Activated CD8-positive, alpha-beta memory T cell treated with anti-CD3 and anti-CD28 coated beads for 1 hour (primary cell): ENCODE data around the gene FGF8.

Source experiments
- DNase-seq, 2 donors: peaks; one replicate each; pipeline ENCODE4 v3.0.0-alpha.2; 2020; ENCODE audit warnings: low read depth in 1 of 2; ENCODE audit errors: extremely low read depth in 1 of 2

The FGF8 gene

DNA sequence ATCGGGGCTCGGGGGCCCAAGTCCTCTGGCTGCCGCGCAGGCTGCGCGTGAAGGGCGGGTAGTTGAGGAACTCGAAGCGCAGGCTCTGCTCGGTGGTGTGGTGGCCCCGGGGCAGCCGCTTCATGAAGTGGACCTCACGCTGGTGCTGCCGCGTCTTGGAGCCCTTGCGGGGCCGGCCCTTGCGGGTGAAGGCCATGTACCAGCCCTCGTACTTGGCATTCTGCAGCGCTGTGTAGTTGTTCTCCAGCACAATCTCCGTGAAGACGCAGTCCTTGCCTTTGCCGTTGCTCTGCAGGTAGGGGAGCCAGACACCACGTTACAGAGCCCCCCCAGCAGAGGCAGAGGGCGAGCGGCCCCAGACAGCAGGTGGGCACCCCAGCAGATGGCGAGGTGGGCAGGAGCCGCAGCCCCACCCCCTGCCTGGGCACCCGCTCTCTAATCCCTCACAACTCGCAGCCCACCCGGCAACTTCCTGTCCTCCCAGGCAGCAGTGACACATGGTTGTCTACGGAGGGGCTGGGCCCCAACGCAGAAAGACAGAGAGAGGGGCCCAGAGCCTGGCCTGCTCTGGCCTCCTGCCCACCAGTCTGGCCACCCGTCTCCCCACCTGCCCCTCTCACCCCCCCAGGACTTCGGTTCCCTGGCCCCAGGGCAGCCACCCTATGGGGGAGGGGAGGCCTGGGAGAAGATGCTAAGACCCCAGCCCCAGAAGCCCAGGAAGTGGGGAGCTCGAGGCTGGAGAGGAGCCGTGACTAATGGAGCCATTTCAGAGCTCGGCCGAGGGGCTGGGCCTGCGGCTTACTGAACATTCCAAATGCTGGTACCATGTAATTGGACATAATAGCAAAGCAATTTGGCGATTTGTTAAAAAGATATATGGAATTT, 5.3 kb downstream of the FGF8 start:
- no peak for DNase-seq

DNA sequence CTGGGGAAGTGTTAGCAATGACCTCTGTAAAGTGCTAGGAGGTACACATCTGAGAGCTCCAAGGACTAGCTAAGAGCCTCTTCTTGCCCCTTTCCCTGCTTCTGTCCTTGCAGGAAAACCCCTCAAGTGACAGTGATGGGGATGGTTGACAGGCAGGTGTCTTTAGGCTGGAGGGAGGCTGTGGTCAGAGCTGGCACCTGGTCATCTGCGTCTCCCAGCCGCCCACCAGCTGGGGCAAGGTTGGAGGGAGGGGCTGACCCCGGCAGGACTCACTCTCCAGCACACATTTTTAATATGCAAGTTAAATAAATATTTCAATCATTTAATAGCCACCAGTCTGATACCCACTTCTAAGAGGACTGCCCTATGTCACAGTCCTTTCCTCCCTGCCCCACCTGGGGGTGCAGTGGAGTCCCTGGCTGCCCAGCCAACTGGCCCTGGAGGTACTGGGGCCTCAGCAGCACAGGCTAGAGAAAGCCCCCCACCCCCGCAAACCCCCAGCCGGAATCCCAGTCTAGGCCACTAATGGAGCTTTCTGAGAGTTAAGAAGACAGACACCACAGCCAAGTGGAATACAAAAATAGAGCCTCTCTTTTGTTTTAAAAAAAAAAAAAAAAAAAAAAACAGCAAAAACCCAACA, 6.3 kb downstream of the FGF8 start:
- no peak for DNase-seq

DNA sequence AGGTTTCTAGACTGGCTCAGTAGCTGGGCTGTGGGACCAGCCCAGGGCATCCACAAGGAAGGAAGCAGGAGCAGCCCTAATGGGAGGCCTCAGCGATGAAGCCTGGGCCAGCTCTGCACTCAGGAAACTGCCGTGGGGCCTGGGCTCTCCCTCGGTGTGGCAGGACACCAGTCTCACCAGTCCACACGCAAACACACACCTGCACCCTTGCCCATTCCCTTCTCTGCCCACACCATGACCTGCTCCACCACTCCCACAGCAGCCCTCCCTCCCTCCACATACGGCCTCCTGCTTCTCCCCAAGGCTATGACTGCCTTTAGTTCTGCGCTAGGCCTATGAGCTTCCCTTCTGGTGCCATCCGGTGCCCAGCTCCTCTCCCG, 7.1 kb downstream of the FGF8 start:
- no peak for DNase-seq

DNA sequence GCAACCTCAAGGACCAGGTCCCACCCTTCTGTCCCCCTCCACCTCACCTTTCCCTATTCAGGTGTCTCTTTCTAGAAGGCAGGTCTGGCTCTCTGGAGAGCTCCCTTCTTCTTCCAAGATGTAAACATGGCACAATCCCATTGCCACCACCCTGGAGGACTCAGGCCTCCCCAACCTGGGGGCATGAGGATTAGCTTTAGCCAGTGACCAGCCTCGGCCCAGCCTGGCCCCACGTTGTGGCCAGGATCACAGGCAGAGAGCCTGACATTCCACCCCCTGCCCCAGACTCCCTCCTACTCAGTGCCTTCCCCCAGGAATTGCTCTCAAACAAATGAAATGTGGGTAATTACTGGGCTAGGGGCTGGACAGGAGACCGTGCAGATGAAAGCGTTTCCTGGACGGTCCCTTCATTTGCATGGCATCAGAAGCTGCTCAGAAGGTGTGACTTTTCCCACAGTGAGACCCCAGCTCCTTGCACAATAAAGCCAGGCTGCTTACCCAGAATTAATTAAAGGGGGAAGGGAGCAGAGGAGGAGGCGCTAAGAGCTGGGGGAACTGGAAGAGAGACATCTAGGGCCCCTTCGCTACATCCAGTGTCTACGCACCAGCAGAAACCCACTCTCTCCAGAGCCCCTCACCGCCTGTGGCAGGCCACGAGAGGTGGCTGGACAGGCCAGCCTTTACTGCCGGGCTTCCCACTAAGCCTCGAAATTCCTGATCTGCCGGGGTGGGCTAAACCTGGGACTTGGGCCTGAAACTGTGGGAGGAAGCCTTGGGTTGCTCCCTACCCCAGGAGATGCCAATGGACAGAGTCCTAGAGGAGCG, 7.7 kb downstream of the FGF8 start:
- DNase-seq, result no peak

DNA sequence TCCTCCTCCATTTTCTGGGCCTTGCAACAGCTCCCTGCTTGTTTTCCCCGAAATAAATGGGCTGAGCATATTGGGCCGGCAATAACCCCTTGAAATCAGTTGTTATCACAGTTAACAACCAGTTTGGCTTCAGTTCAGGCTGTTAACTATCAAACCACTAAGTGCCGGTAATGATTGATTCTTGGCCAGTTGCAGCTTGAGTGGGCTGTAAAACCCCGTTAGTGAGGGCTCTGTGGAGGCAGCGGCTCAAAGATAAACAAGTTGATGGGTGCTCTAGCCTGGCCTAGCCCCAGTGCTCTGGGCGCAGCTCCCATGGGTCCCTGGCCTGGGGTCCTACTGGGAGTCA, 8.3 kb downstream of the FGF8 start:
- no peak for DNase-seq

DNA sequence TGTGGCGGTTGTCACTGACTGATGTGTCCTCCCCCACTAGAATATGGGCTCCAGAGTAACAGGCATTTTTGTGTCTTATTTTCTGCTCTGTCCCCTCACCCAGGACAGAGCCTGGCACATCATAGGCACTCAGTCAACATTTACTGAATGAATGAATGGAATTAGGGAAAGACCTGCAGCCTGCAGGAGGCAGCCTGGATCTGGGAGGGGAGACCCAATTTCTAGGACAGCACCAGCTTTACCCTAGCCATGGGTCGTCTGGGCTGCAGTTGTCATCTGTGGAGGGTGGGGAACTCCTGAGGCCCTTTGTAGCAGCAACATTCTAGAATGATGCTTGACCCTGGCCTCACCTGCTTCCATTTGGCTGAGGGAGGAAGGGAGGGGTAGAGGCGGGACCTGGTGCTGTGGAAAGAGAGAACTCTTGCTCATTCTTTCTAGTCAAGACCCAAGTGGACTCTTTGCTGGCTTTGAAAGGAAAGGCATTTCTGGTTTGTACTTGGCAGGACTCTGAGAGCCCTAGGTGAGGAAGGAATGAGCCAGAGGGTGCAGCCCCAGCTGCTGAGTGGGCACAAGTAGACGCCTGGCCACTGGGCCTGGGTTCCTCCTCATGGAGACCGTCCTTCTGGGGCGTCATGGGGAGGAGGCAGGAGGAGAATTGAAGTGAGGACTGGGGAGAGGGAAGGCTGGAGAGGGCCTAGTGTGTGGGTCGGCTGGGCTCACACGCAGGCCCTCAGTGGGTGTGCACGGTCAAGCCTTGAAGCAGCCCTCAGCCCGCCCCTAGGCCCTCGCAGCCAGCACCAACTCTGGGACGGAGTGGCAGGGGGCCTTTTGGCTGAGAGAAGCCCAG, 8.9 kb downstream of the FGF8 start:
- no peak for DNase-seq

DNA sequence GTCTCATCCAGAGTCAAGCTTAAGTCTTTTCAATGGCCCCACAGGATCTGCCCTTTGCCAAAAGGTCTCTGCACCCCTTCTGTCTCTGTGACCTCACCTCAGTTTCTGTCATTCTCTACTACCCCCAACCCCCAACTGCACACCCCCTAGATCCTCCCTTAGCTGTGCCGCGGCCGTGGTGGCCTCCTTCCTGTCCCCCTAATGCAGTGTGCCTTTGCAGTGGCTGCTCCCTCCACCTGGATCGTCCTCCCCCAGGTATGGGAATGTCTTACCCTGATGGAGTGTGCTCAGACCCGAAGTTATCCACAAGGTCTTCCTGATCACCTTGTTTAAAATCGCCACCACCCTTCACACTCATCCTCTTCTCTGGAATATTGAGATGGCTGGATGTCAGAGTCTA, 9.6 kb downstream of the FGF8 start:
- DNase-seq, result no peak

DNA sequence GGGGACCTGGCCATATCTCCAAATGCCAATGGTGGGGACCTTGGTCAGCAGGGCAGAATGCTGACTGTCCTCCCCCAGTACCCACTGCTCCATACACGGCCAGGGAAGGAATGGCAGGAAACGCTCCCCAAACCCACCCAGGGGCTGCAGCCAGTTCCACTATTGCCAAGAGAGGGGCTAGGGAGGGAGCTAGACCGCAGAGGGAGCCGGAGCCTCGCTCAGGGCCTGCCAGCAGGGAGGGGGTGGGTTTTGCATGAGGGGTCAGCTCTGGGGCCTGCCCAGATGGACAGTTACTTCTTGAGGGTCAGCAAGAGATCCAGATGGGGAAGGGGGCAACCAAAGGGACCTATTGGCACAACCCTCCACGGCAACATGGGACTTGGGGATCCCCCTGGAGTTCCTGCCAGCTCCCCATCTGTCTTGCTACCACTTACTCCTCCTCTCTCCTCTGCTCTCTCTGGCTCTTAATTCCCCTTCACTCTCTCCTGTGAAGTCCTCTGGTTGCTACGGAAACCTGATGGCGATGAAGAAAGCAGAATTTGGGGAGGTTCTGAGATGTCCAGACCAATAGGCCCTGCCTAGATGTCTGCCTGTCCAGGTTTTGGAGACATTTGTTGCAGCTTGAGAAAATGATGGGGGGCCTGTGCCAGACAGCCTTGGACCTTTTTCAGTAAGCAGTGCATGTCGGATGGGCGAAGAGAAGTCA, 12.6 kb downstream of the FGF8 start:
- DNase-seq, result no peak

DNA sequence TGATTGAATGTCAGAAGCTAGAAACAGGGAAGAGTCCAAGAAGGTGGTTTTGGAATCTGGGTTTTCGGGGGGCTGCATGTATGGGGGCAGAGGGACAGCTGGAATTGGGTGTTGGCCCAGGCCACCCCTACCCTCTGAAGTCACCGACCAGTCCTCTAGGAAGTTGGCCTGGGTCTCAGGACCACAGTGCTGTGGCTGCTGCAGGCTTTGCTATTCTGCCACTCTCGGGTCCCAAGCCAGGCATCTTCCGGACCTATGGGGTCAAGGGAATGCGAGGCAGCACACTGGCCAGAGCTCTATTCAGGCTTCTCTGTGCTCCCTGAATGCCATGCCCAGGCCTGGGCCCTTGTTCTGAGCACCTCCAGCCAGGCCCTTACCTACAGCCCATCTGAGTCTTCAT, 13.2 kb downstream of the FGF8 start:
- DNase-seq, result no peak

DNA sequence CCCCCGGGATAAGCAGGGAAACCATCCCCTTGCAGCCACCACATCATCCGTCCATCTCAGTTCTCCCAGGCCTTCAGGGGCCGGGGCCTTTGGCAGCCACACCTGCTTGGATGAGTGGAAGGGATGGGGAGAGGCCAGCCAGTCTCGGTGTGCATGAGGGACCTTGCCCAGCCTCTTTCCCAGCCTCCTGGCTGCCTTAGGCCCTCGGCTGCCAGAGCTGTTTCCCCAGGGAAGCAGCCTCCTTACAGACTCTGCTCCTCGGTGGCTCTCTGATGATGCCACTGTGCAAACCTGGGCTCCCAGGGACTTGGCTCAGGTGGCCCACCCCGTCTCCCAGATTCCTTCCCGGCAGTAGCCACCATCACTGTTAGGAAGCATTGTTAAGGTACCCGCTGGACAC, 14.7 kb downstream of the FGF8 start:
- DNase-seq, result no peak

DNA sequence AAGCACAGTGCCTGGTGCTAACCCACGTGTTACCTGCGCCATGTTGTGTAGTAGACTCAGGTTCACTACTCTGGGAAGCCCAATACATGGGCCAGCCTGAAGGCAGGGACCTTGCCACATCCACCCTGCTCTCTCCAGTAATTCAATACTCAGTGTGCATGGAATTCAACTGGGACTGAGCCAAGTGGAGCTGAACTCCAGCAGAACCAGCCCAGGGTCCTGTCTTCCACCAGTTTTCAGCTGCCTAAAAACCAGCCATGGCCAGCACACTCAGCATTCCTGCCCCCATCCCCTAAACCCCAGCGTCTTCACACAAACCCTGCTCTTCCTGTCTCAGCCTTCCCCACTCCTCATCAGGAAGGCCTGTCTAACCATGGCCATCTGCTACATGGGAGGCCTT, 15.4 kb downstream of the FGF8 start:
- DNase-seq, result no peak

DNA sequence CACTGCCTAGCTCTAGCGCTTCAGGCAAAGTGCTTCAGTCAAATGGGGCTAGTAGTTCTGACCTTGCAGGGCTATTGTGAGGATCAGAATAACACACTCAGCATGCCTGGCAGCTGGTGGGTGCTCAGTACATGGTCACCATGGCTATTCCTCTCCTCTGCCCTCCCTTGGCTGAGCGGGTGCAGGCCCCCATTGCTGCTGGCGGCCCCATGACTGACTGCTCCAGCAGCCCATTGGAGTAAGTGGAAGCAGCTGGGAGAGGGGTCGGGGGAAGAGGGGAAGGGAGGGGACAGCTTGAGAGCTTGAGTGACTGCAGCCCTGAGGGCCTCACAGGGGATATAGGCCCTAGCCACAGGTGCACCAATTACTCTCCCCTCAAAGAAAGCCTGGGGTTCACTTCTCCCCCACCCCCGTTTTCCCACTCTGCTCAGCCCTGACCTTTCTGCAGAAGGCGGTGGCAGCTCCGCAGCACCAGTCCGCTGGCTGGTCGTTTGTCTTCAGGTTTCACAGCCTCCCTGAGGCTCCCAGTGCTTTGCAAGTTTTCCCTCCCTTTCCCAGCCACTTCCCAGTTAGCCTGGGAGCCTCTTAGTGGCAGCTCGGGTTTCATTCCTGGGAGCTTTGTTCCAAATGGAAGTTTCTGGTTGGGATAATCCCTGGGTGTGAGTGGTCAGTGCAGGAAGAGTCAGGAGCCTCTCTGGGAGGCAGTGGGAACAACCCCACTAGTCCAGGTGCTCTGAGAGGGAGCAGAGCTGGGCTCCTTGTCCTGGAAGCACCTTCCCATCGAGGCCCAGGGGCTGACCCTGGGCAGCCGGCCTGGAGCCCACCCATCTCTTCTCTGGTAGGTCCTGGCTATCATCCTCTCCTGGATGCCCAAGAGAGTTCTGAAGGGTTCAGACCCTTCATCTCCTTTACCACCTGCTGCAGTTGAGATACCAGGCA, 16.3 kb downstream of the FGF8 start:
- no peak for DNase-seq

DNA sequence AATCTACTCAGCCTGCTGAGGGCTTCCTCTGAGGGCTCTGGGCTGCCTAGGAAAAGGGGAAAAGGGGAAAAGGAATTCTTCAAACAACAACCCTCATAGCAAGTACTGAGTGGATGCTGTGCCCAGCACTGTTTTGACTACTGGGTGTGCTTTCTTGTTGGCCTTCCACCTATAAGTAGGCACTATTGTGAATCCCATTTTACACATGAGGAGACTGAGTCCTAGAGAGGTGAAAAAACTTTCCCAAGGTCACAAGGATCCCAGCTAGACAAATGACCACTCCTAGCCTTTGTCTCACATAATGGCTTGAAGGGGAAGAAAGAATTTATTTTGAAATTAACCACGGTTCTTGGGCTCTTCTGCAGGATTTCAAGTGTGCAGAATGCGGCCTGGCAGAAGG, 17.1 kb downstream of the FGF8 start:
- DNase-seq, result no peak

DNA sequence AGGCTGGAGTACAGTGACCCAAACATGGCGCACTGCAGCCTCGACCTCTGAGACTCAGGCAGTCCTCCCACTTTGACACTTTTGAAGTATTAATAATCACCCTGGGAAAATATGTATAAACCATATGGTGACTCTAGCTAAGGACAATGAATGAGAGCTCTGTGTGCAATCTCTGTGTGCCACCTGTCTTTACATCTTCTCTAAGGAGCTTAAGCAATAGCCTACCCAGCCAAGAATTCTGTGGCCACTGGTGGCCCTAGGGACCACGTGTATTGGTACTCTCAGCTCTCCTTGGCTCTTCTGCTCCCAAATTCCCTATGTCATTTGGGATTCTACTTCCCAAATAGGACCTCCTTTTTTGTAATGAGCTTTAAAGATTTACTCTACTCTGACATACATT, 23.7 kb downstream of the FGF8 start:
- no peak for DNase-seq

DNA sequence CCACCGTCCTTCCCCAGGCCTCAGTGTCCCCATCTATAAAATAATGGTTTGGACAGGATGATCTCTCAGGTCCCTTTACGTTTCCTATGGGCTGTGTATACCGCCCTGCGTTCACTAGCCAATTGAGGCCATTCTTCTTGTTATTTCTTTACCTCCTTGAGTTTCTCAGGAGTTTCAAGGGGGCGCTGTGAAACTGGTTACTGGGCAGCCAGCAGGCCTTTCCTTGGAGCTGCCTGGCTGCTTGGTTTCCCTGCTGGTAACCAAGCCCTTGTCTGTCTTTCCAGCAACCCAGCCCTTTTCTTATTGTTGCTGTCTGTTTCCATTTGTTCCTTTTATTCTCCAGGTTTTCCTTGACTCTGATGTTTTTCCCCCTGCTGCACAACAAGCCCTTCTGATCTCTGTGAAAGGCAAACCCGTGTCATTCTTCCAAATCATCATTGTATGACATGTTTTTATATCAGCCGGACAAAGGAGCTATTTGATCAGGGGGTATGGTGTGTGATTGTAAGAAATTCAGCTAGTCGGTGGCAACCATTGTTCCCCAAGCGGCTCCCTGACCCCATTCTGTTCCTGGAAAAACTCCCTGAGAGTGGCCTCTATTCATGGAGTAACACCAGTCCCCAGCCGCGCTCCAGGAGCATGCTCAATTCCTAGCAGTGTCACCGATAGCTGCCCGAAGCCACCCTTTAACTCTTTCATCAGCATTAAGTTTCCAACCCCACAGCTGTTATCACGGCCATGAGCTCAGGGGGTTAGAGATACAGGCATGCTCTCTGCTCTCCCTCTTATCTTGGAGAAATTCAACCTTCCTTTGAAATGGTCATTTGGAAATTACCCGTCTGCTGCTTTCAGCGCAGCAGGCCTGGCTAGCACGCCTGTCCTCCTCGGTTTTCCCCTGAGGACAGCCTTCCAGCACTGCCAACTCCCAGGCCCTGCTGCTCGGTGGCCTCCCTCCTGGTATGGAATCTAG, 26.6 kb downstream of the FGF8 start:
- no peak for DNase-seq

DNA sequence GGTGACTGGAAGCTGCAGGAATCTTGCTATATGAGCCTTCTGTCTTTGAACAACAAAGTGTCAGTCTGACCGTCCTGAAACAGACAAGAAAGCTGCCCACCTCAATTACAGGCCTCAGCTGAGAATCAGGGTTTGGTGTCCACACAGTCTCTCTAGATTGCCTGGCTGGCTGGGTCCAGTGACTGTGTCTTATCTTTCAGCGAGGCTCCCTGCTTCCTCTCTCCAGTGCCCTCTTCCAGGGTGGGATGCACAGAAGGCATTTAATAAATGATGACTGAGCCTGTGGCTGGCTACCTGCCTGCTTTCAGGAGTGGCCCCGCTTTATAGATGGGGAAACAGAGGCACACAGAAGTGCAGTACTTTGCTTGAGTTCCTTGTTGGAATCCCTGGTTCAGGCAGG, 27.4 kb downstream of the FGF8 start:
- DNase-seq, result no peak

DNA sequence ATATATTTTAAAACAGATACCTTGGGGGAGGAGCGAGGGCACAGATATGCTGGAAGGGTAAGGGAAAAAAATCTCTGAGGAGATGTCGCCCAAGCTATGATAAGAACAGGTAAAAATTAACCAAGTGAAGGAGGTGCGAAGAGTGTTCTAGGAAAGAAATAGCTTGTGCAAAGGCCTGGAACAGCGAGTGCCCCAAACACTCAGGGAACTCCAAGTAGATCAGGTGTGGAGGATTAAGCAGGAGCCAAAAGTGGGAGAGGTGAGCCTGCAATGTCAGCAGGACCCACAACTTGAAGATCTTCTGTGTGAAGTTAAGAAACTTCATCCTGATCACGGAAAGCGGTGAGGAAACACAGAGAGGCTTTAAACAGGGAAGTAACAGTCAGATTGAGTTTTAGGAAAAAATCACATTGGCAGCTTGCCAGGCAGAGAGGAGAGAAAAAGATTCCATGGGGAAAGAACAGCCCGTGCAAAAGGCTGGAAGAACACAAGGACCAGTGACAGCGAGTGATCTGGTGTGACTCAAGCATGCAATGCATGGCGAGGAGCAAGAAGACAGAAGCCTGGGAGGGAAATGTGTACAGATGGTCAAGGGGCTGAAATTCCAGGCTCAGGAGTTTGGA, 30.7 kb downstream of the FGF8 start:
- DNase-seq, result no peak

DNA sequence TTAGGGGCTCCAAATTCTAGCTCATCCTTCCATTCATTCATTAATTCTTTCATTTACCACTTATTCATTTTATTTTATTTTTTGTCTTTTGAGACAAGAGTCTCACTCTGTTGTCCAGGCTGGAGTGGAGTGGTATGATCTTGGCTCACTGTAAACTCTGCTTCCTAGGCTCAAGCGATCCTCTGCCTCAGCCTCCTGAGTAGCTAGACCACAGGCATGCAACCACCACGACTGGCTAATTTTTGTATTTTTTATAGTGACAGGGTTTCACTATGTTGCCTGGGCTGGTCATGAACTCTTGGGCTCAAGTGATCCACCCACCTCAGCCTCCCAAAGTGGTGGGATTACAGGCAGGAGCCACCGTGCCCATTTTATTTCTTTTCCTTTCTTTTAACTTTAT, 31.6 kb downstream of the FGF8 start:
- no peak for DNase-seq
